Activated naive CD4-positive, alpha-beta T cell treated with anti-CD3 and anti-CD28 coated beads, Interleukin-2, amount 50 U/mL, for 16 hours (primary cell): ENCODE data around the gene AMPD3.

Source experiments
- DNase-seq: peaks from one replicate; pipeline ENCODE4 v3.0.0-alpha.2; 2020

The AMPD3 gene

DNA sequence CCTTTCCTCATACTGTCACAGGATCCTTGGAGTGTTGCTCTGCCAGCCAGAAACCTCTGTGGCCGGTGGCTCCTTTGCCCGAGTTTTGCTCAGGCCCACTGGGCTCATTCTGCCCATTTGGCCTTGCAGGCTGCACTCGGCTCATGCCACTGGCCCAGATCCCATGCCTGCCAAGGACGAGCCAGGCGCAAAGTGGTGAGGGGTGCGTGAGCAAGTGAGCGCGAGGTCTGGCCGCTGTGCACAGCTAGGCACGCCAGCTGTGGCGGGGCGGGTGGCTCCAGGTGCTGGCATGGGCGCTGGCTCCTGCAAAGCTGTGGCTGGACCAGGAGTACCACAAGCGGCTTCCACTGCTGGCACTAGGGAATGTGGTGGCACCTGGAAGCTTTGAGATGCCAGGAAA lies 88.7 kb downstream of the AMPD3 start:
- DNase-seq, result no peak

DNA sequence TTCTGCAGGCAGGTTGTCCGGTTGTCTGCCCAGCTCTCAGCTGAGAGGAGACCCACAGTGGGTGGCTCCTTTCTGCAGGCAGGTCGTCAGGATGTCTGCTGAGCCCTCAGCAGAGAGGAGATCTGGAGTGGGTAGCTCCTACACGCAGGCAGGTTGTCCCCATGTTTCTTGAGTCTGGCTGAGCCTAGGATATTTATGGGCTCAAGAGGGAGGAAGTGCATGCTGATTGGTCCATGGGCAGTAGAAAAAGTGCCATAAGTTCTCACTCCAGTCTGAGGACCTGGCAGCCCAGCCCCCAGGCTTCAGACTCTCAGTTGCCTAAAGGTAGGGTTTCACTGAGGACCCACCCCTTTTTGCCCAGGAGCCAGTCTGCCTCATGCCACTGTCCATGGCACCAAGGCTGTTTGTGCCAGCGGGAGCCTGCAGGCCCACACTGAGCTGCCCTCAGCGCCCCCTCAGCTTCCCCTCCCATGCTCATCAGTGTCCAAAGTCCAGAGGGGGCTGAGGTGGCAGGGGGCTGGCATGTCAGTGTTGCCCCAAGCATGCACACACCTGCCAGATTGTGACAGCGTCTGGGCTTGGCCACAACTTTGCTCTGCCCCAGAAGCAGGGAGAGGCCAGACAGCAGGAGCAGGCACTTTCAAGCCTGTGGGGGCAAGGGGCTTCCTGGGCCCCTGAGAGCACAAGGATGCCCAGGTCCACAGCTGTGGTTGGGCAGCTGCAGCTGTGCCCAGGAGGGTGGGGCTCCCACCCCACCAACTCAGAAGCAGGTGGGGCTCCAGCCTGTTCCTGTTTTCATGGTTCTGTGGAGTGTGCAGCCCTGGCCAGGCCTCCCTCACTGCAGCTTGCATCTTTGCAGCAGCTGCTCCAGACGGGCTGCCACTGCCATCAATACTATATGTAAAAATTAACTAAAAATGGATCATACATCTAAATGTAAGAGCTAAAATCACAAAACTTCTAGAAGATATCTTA lies 89.7 kb downstream of the AMPD3 start:
- DNase-seq, result no peak

DNA sequence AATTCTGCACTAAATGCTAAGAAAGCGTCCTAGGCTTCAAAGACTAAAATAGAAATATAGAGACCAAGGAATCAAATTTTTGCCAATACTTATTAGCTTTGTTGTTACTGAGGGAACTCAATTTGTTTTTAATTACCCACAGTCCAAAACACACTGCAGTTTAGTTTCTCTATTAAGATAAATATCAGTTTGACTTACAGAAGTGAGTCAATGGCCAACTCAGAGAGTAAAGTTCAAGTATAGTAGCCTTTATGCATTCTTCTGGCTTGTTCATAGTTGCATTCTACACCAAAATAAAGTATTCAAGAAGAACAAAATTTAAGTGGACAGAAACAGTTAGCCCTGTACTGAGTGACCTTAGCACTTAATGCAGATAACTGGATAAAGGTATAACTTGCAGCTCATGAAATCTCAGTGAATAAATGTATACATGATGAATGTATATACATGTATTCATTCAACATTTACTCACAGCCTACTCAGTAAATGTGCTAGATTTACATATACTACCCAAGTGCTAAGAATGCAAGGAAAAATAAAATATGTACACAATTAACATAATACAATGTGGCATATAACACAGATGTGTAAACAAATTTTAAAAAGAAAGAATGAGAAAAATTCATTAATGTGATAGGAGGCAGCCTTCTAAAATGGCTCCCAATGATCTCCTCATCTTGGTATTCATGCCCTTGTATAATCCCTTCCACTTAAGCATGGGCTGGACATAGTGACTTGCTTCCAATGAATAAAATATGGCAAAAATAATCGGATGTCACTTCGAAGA lies 95.6 kb downstream of the AMPD3 start:
- DNase-seq, result no peak

DNA sequence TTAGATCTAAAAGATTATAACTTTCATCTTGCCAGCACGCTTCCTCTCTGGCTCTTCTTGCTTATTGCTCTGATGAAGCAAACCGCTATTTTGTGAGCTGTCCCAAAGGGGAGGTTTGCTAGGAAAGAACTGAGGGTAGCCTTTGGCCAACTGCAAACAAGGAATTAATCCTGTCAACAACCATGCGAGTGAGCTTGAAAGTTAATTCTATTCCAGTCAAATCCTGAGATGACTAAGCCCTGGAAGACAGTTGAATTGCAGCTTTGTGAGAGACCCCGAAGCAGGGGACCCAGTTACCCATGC lies 96.2 kb downstream of the AMPD3 start:
- DNase-seq, result no peak

DNA sequence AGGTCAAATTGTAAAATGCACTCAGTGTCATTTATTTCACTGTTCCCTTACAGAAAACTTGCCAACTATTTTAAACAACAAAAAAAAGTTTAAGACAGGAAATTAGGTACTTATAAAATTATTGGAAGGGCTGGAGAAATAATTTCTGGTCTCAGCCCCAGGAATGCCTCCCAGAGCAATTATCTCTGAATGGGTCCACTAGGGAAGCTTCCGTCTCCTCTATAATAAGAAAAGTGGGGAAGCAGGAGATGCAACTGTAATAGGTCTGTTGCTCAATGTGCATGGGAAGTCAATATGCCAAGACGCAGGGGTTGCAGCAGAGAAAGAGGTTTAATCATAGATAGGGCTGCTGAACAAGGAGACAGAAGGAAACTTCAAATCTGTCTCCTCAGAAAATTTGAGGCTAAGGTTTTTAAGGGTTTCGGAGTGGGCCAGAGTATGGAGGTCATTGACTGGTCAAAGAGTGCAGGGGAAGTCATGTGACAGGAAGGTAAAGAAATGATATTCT lies 96.8 kb downstream of the AMPD3 start:
- DNase-seq, result no peak

DNA sequence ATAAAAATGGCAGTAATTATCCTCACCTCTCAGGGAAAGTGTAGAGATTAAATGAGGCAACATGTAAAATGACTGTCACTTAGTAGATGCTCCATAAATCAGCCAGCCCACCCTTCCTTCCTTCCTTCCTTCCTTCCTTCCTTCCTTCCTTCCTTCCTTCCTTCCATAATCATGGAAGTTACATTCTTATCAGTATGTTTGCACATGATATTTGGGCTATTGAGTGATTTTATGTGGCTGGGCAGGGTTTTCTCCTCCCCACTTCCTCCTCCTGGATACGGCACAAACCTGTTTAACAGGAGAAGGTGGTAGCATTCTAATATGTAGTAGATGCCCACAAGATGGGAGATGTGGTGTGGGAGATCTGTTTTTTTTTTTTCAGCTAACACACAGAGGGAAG lies 101.5 kb downstream of the AMPD3 start:
- DNase-seq, result no peak
